Middle frontal gyrus (tissue), 1 donor: Measurements from ENCODE around the gene SACS.

ENCODE experiments used
- DNase-seq: peaks from one replicate; pipeline ENCODE4 v3.0.0-alpha.2; 2015; ENCODE audit warnings: low spot score; ENCODE audit errors: extremely low spot score

The SACS gene

GRCh38 chr13:23292586-23292985 is 140.9 kb downstream of the SACS start:
- DNase-seq = no peak

- DNase-seq = no peak
Measured at GRCh38 chr13:23289917-23290357, 143.6 kb downstream of the SACS start.

- no peak for DNase-seq
Measured at GRCh38 chr13:23288995-23289394, 144.5 kb downstream of the SACS start.

GRCh38 chr13:23288564-23288963 is 144.9 kb downstream of the SACS start:
- DNase-seq = no peak

DNA sequence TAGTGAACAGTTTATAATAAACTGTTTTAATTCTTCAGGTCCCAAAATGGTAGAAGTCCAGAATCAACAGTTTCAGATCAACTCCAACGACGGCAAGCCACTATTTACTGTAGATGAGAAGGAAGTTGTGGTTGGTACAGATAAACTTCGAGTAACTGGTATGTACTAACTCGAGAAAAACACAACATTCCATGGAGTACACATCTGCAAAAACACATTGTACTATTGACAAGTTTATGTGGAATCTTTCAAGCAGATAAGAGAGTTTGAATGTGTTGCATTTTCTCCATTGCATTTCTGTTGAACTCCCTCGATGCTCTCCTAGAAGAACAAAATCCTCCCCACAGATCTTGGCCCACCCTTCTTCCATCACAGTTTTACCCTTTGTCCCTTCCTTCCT is 154.2 kb downstream of the SACS start:
- DNase-seq = no peak
